Suprapubic skin (tissue), 4 donors: ENCODE measurements around the gene BAG3.

ENCODE experiments used
- EP300 ChIP-seq: sonication (generic); formaldehyde crosslinking; IDR thresholded peaks from one replicate; pipeline ENCODE4 v1.6.1; 2017; ENCODE audit warnings: antibody characterized with exemption
- POLR2A ChIP-seq, 2 donors: fragments of 450-650 bp; IDR thresholded peaks; one replicate each; pipeline ENCODE4 v1.6.1; 2017; ENCODE audit warnings: antibody characterized with exemption in 2 of 2, mild to moderate bottlenecking in 2 of 2, moderate library complexity in 2 of 2
- POLR2AphosphoS5 ChIP-seq, 3 donors: sonication (generic); formaldehyde crosslinking; IDR thresholded peaks; one replicate each; pipeline ENCODE4 v1.6.1; 2017; ENCODE audit warnings: antibody characterized with exemption in 3 of 3
- TF ChIP-seq, protein P1 (sequence below), 2 donors: fragments of 200-600 bp in 1 of 2; fragments of 450-650 bp in 1 of 2; sonication (generic) in 1 of 2; IDR thresholded peaks; one replicate each; pipeline ENCODE4 v1.5.1; 2016 to 2019; ENCODE audit warnings: antibody characterized with exemption in 2 of 2, mild to moderate bottlenecking in 1 of 2, moderate library complexity in 1 of 2

DNA sequence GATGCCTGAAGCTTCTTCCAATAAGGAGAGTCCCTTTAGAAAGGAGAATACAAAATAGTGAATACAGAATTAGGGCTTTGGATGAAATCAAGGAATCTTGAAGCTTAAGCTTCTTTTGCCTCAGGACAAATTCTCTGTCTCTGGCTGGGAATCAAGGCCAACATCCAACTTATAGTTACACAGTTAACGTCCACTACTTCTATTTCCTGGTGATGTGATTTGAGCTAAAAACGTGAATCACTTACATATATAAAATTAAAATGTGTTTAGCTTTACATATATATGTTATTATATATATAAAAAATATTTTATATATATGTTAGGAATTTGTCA lies 63.3 kb downstream of the BAG3 start:
- TF ChIP-seq, protein P1, sequence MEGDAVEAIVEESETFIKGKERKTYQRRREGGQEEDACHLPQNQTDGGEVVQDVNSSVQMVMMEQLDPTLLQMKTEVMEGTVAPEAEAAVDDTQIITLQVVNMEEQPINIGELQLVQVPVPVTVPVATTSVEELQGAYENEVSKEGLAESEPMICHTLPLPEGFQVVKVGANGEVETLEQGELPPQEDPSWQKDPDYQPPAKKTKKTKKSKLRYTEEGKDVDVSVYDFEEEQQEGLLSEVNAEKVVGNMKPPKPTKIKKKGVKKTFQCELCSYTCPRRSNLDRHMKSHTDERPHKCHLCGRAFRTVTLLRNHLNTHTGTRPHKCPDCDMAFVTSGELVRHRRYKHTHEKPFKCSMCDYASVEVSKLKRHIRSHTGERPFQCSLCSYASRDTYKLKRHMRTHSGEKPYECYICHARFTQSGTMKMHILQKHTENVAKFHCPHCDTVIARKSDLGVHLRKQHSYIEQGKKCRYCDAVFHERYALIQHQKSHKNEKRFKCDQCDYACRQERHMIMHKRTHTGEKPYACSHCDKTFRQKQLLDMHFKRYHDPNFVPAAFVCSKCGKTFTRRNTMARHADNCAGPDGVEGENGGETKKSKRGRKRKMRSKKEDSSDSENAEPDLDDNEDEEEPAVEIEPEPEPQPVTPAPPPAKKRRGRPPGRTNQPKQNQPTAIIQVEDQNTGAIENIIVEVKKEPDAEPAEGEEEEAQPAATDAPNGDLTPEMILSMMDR (IDR thresholded peaks at IDR 0.05) = no peak
- TF ChIP-seq POLR2A (IDR thresholded peaks at IDR 0.05) = no peak
- no peak for TF ChIP-seq EP300
- no peak for TF ChIP-seq POLR2AphosphoS5 (IDR thresholded peaks at IDR 0.05)
